Thyroid gland (tissue), 4 donors: Measurements from ENCODE around the gene ASB5.

Source experiments
- POLR2A ChIP-seq, 2 donors: fragments of 450-650 bp; IDR thresholded peaks; one replicate each; pipeline ENCODE4 v1.6.1; 2017; ENCODE audit warnings: antibody characterized with exemption in 2 of 2, mild to moderate bottlenecking in 2 of 2, moderate library complexity in 1 of 2
- TF ChIP-seq, protein P1 (sequence below), 6 experiments: fragments of 200-600 bp in 3 of 6; fragments of 450-650 bp in 3 of 6; sonication (generic) in 3 of 6; IDR thresholded peaks; one replicate each; pipeline ENCODE4 v1.5.1; 2016 to 2019; ENCODE audit warnings: antibody characterized with exemption in 6 of 6, mild to moderate bottlenecking in 2 of 6, inconsistent platforms in 1 of 6, moderate library complexity in 1 of 6

DNA sequence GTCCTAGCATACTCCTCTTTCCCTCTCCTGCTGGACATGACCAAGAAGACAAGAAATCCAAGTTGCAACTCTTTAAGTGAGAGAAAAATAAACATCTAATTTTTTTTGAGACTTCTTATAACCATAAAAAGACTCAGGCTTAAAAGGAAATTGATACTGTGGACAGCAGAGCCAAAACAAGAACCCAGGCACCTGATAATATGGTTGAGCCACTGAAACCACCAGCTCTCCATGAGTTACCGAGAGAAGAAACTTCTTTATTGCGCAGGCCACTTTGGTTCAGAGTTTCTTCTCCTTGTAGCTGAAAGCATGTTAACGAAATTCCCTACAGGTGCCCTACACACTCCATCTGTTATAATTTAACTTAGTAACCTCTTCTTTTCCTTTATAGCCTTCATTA lies 39.4 kb upstream of the ASB5 start:
- TF ChIP-seq POLR2A (IDR thresholded peaks at IDR 0.05) = no peak
- TF ChIP-seq, protein P1, sequence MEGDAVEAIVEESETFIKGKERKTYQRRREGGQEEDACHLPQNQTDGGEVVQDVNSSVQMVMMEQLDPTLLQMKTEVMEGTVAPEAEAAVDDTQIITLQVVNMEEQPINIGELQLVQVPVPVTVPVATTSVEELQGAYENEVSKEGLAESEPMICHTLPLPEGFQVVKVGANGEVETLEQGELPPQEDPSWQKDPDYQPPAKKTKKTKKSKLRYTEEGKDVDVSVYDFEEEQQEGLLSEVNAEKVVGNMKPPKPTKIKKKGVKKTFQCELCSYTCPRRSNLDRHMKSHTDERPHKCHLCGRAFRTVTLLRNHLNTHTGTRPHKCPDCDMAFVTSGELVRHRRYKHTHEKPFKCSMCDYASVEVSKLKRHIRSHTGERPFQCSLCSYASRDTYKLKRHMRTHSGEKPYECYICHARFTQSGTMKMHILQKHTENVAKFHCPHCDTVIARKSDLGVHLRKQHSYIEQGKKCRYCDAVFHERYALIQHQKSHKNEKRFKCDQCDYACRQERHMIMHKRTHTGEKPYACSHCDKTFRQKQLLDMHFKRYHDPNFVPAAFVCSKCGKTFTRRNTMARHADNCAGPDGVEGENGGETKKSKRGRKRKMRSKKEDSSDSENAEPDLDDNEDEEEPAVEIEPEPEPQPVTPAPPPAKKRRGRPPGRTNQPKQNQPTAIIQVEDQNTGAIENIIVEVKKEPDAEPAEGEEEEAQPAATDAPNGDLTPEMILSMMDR (IDR thresholded peaks at IDR 0.05) = no peak
